Type B pancreatic cell (in vitro differentiated cells): ENCODE measurements around the gene PLPPR3. TPM values are rescaled to one million over a fixed set of nuclear protein-coding genes. Genes with fewer than 3 reads are reported as not detected.
A peak's percentile ranks its signal among the peaks of the same experiment; 100 is the strongest.

Source experiments
- DNase-seq: peaks from one replicate; pipeline ENCODE4 v3.0.0; 2021; ENCODE audit warnings: mixed read lengths; ENCODE audit not compliant: unreplicated experiment; ENCODE audit errors: extremely low spot score
- H3K27ac Mint-ChIP-seq: 2 replicates; pipeline ENCODE4 v1.8.0; 2021; ENCODE audit warnings: mild to moderate bottlenecking, mixed read lengths
- H3K27me3 Mint-ChIP-seq: 2 replicates; pipeline ENCODE4 v1.8.0; 2021; ENCODE audit warnings: mixed read lengths
- H3K36me3 Mint-ChIP-seq: 2 replicates; pipeline ENCODE4 v1.8.0; 2021; ENCODE audit warnings: mixed read lengths
- H3K4me1 Mint-ChIP-seq: one replicate; pipeline ENCODE4 v1.8.0; 2021; ENCODE audit warnings: mixed read lengths; ENCODE audit not compliant: unreplicated experiment
- H3K4me3 Mint-ChIP-seq: 2 replicates; pipeline ENCODE4 v1.8.0; 2021; ENCODE audit warnings: mild to moderate bottlenecking, mixed read lengths
- H3K9me3 Mint-ChIP-seq: 2 replicates; pipeline ENCODE4 v1.8.0; 2021; ENCODE audit warnings: mixed read lengths
- CTCF ChIP-seq: fragments of 200-600 bp; sonication (generic); conservative IDR thresholded peaks from 2 replicates; pipeline ENCODE4 v1.5.0; 2021; ENCODE audit warnings: antibody characterized with exemption, mild to moderate bottlenecking
- total RNA-seq: library from RNA; stranded (reverse); gene quantifications from 2 replicates; pipeline ENCODE4 v1.2.1, GENCODE V29; 2021; ENCODE audit warnings: low replicate concordance

The PLPPR3 gene
- total RNA-seq, 1 donor from 2014 or later = 29.2 TPM

GRCh38 chr19:810883-811489, 10.8 kb downstream of the PLPPR3 start:
- no peak for DNase-seq
- no peaks in the 10 kb centered on the region for H3K9me3 Mint-ChIP-seq
- H3K4me3 Mint-ChIP-seq = no peak overlapping the region
- H3K27me3 Mint-ChIP-seq = no peaks in the 10 kb centered on the region
- no peak for TF ChIP-seq CTCF
- peak overlapping the region; percentile 56 for H3K27ac Mint-ChIP-seq
- H3K36me3 Mint-ChIP-seq = peaks cover 17% of the 10 kb centered on the region
- peaks cover 6% of the 10 kb centered on the region for H3K4me1 Mint-ChIP-seq

- H3K4me3 Mint-ChIP-seq = peak overlapping the region; percentile 14
- H3K27me3 Mint-ChIP-seq = no peaks in the 10 kb centered on the region
- DNase-seq = no peak
- peak overlapping the region; percentile 34 for H3K27ac Mint-ChIP-seq
- peaks cover 17% of the 10 kb centered on the region for H3K36me3 Mint-ChIP-seq
- H3K4me1 Mint-ChIP-seq = peaks cover 6% of the 10 kb centered on the region
- no peak for TF ChIP-seq CTCF
- H3K9me3 Mint-ChIP-seq = no peaks in the 10 kb centered on the region
Observed at GRCh38 chr19:810077-810855, 11.5 kb downstream of the PLPPR3 start.

- DNase-seq = no peak
- Mint-ChIP-seq H3K4me3 (no peak overlapping the region), H3K9me3 (no peaks in the 10 kb centered on the region), H3K36me3 (peaks cover 17% of the 10 kb centered on the region), H3K27me3 (no peaks in the 10 kb centered on the region), H3K27ac (no peak overlapping the region), H3K4me1 (peaks cover 8% of the 10 kb centered on the region)
- TF ChIP-seq CTCF = no peak
Observed at GRCh38 chr19:808423-808775, 13.4 kb downstream of the PLPPR3 start.

- H3K27ac Mint-ChIP-seq = peak overlapping the region; percentile 76
Observed at GRCh38 chr19:807627-808422, 13.9 kb downstream of the PLPPR3 start.

More at GRCh38 chr19:807627-808422, 13.9 kb downstream of the PLPPR3 start:
- no peak for DNase-seq
- Mint-ChIP-seq H3K4me1 (peaks cover 14% of the 10 kb centered on the region), H3K36me3 (peaks cover 17% of the 10 kb centered on the region), H3K27me3 (no peaks in the 10 kb centered on the region), H3K9me3 (no peaks in the 10 kb centered on the region), H3K4me3 (peak overlapping the region; percentile 40)
- TF ChIP-seq CTCF = no peak
